ENCODE data around the gene LGALS3BP. TPM values are rescaled to one million over a fixed set of nuclear protein-coding genes. Genes with fewer than 3 reads are reported as not detected.
"Not testable (repeated sequence)": the region's sequence is repeated elsewhere in the genome, so short reads cannot be mapped to it uniquely, and the experiment has no call there.

Gene LGALS3BP
- total and polyA plus RNA-seq, 2 experiments from 2014 or later: 15.1 to 36.5 TPM

GRCh38 chr17:78946131-78946530, 33.6 kb downstream of the LGALS3BP start (continued):
- TF ChIP-seq ZNF462 (CRISPR knock-in tag; IDR thresholded peaks at IDR 0.05) (no peak), JUNB (IDR thresholded peaks at IDR 0.05; ENCODE audit: unreplicated experiment) (no peak), EZH2phosphoT487 (IDR thresholded peaks at IDR 0.05; ENCODE audit: unreplicated experiment) (no peak)

GRCh38 chr17:78945455-78945854, 34.3 kb downstream of the LGALS3BP start:
- H3K27me3 Mint-ChIP-seq (ENCODE audit: insufficient read depth, low read depth, poor library complexity): peaks cover 13% of the 10 kb centered on the region
- not testable (repeated sequence) for H3F3A ChIP-seq (replicated peaks; ENCODE audit: low read depth); ATAC-seq; H3K36me3 ChIP-seq (ENCODE audit: insufficient read depth); H3K4me3 Mint-ChIP-seq; H3K27me3 ChIP-seq (ENCODE audit: insufficient read depth); H3K4me1 ChIP-seq (ENCODE audit: insufficient read depth); H3K9me2 ChIP-seq (ENCODE audit: insufficient read depth); H3K4me3 ChIP-seq; H2AFZ ChIP-seq; H3K4me2 ChIP-seq; H4K20me1 ChIP-seq (replicated peaks; ENCODE audit: insufficient read depth); H3K27ac Mint-ChIP-seq; H3K27ac ChIP-seq (ENCODE audit: low read depth); DNase-seq (ENCODE audit: low spot score); H3K79me2 ChIP-seq (replicated peaks; ENCODE audit: insufficient read depth); H3K4me1 Mint-ChIP-seq; H3K36me3 Mint-ChIP-seq (ENCODE audit: low read depth)
- H3K9me3 Mint-ChIP-seq: peaks cover 13% of the 10 kb centered on the region

GRCh38 chr17:78944956-78945355, 34.8 kb downstream of the LGALS3BP start:
- no peaks in the 10 kb centered on the region for H3K4me1 ChIP-seq (ENCODE audit: insufficient read depth)
- H3K27me3 ChIP-seq (ENCODE audit: insufficient read depth): no peaks in the 10 kb centered on the region
- H3K4me1 Mint-ChIP-seq: no peaks in the 10 kb centered on the region; the same call in 2 of the 3 replicates
- no peak overlapping the region for H2AFZ ChIP-seq
- H3K79me2 ChIP-seq (replicated peaks; ENCODE audit: insufficient read depth): no peaks in the 10 kb centered on the region
- H3K4me2 ChIP-seq: no peak overlapping the region
- ATAC-seq (no peak), DNase-seq (ENCODE audit: low spot score) (no peak)
- H3K9me3 Mint-ChIP-seq: peaks cover 8% of the 10 kb centered on the region
- H3K27me3 Mint-ChIP-seq (ENCODE audit: insufficient read depth, low read depth, poor library complexity): peaks cover 13% of the 10 kb centered on the region
- H3K4me3 Mint-ChIP-seq: no peak overlapping the region
- H3K4me3 ChIP-seq: no peak overlapping the region
- H3F3A ChIP-seq (replicated peaks; ENCODE audit: low read depth): no peaks in the 10 kb centered on the region
- H3K9me2 ChIP-seq (ENCODE audit: insufficient read depth): no peaks in the 10 kb centered on the region
- no peak overlapping the region for H3K27ac ChIP-seq (ENCODE audit: low read depth)
- H3K36me3 Mint-ChIP-seq (ENCODE audit: low read depth): no peaks in the 10 kb centered on the region
- H3K27ac Mint-ChIP-seq: no peak overlapping the region
- no peaks in the 10 kb centered on the region for H4K20me1 ChIP-seq (replicated peaks; ENCODE audit: insufficient read depth)
- H3K36me3 ChIP-seq (ENCODE audit: insufficient read depth): no peaks in the 10 kb centered on the region
- no peak for TF ChIP-seq ZNF331 (CRISPR knock-in tag; IDR thresholded peaks at IDR 0.05; ENCODE audit: low read depth)
- TF ChIP-seq CTCF (conservative IDR thresholded peaks at IDR 0.05; ENCODE audit: low read depth in 2 of 2): no peak
- TF ChIP-seq ETS1 (IDR thresholded peaks at IDR 0.05): no peak
- no peak for TF ChIP-seq ZNF114 (CRISPR knock-in tag; IDR thresholded peaks at IDR 0.05)
- TF ChIP-seq CREB1 (CRISPR knock-in tag; IDR thresholded peaks at IDR 0.05; ENCODE audit: low read depth): no peak
- no peak for TF ChIP-seq EZH2 (IDR thresholded peaks at IDR 0.05; ENCODE audit: low read depth, unreplicated experiment)
- no peak for TF ChIP-seq EZH2phosphoT487 (IDR thresholded peaks at IDR 0.05; ENCODE audit: unreplicated experiment)

All from GM23338 (cell line).